ENCODE results near the gene KCNE5. TPM values are rescaled to one million over a fixed set of nuclear protein-coding genes. Genes with fewer than 3 reads are reported as not detected.
"Not testable (repeated sequence)": the region's sequence is repeated elsewhere in the genome, so short reads cannot be mapped to it uniquely, and the experiment has no call there.

KCNE5 gene
- total RNA-seq, 1 donor from 2014 or later, result not detected

GRCh38 chrX:109643687-109644086 is 18.7 kb upstream of the KCNE5 start:
- Histone ChIP-seq H3K9me3 (no peaks in the 10 kb centered on the region), H3K27me3 (no peaks in the 10 kb centered on the region), H3K36me3 (no peaks in the 10 kb centered on the region), H3K27ac (no peak overlapping the region), H3K4me3 (no peak overlapping the region), H3K4me1 (no peaks in the 10 kb centered on the region)
- DNase-seq (ENCODE audit: low spot score in 2 of 2), result no peak
- no peak for TF ChIP-seq CTCF (IDR thresholded peaks at IDR 0.05)
- intact Hi-C loops (cut with DNase I), result no loop called here

- no peak for DNase-seq (ENCODE audit: low spot score in 2 of 2)
These were observed 13.2 kb upstream of the KCNE5 start for GRCh38 chrX:109638158-109638557.

GRCh38 chrX:109637477-109637876 is 12.5 kb upstream of the KCNE5 start:
- H3K9me3 ChIP-seq; H3K4me1 ChIP-seq; intact Hi-C loops (cut with DNase I); H3K27ac ChIP-seq; H3K4me3 ChIP-seq; H3K36me3 ChIP-seq; DNase-seq (ENCODE audit: low spot score in 2 of 2); H3K27me3 ChIP-seq: not testable (repeated sequence)

More at GRCh38 chrX:109638158-109638557, 13.2 kb upstream of the KCNE5 start:
- H3K9me3 ChIP-seq, result no peaks in the 10 kb centered on the region
- intact Hi-C loops (cut with DNase I), result no loop called here
- H3K4me1 ChIP-seq, result no peaks in the 10 kb centered on the region
- H3K27me3 ChIP-seq, result no peaks in the 10 kb centered on the region
- no peak for TF ChIP-seq CTCF (IDR thresholded peaks at IDR 0.05)
- H3K27ac ChIP-seq, result no peak overlapping the region
- H3K4me3 ChIP-seq, result no peak overlapping the region
- no peaks in the 10 kb centered on the region for H3K36me3 ChIP-seq

GRCh38 chrX:109635146-109635545 is 10.2 kb upstream of the KCNE5 start:
- DNase-seq (ENCODE audit: low spot score in 2 of 2), result no peak
- no peaks in the 10 kb centered on the region for H3K9me3 ChIP-seq
- intact Hi-C loops (cut with DNase I), result no loop called here
- no peaks in the 10 kb centered on the region for H3K27me3 ChIP-seq
- peak in 1 of 3 experiments; percentile 42 for TF ChIP-seq CTCF (IDR thresholded peaks at IDR 0.05)
- H3K4me1 ChIP-seq, result no peaks in the 10 kb centered on the region
- H3K27ac ChIP-seq, result no peak overlapping the region
- H3K36me3 ChIP-seq, result no peaks in the 10 kb centered on the region
- H3K4me3 ChIP-seq, result no peak overlapping the region

- H3K36me3 ChIP-seq, result no peaks in the 10 kb centered on the region
- intact Hi-C loops (cut with DNase I), result loop anchor here (2.0 kb wide), 1 partner anchor 148 kb away; no protein-coding TSS in a partner anchor
- H3K4me1 ChIP-seq, result no peaks in the 10 kb centered on the region
- H3K9me3 ChIP-seq, result no peaks in the 10 kb centered on the region
- no peak for DNase-seq (ENCODE audit: low spot score in 2 of 2)
- no peak overlapping the region for H3K4me3 ChIP-seq
- TF ChIP-seq CTCF (IDR thresholded peaks at IDR 0.05), result peak in 1 of 3 experiments; percentile 37
- H3K27me3 ChIP-seq, result no peaks in the 10 kb centered on the region
- no peak overlapping the region for H3K27ac ChIP-seq
These were observed 8.0 kb upstream of the KCNE5 start for GRCh38 chrX:109632906-109633504.

- Histone ChIP-seq H3K4me3 (no peak overlapping the region), H3K27me3 (no peaks in the 10 kb centered on the region), H3K9me3 (no peaks in the 10 kb centered on the region), H3K27ac (no peak overlapping the region), H3K36me3 (no peaks in the 10 kb centered on the region), H3K4me1 (no peaks in the 10 kb centered on the region)
- DNase-seq (ENCODE audit: low spot score in 2 of 2), result no peak
- intact Hi-C loops (cut with DNase I), result no loop called here
- no peak for TF ChIP-seq CTCF (IDR thresholded peaks at IDR 0.05)
These were observed 4.3 kb upstream of the KCNE5 start for GRCh38 chrX:109629310-109629709.

All from ascending aorta (tissue), 2 donors.